ENCODE data around the gene CFAP57. TPM values are rescaled to one million over a fixed set of nuclear protein-coding genes. Genes with fewer than 3 reads are reported as not detected.
"Not testable (repeated sequence)": the region's sequence is repeated elsewhere in the genome, so short reads cannot be mapped to it uniquely, and the experiment has no call there.

Gene CFAP57
- total and polyA plus RNA-seq, 8 donors = 0.73 to 5.8 (median 3.5) TPM

- H3K4me1 ChIP-seq = no peaks in the 10 kb centered on the region
- intact Hi-C loops (cut with DNase I) = no loop called here
- no peak for ATAC-seq
These were observed 37.5 kb upstream of the CFAP57 start for GRCh38 chr1:43134640-43135039.

GRCh38 chr1:43135857-43136781 is 36.0 kb upstream of the CFAP57 start:
- TF ChIP-seq CTCF (IDR thresholded peaks at IDR 0.05) = no peak
- ATAC-seq (no peak), DNase-seq (no peak)
- Histone ChIP-seq H3K9me3 (no peaks in the 10 kb centered on the region), H3K4me3 (no peak overlapping the region), H3K27me3 (peaks cover 0 to 4% of the 10 kb centered on the region in 2 donors), H3K4me1 (no peaks in the 10 kb centered on the region), H3K36me3 (no peaks in the 10 kb centered on the region), H3K27ac (no peak overlapping the region)
- intact Hi-C loops (cut with DNase I) = no loop called here

More at GRCh38 chr1:43134640-43135039, 37.5 kb upstream of the CFAP57 start:
- Histone ChIP-seq H3K36me3 (no peaks in the 10 kb centered on the region), H3K27me3 (peaks cover 0 to 7% of the 10 kb centered on the region in 2 donors), H3K27ac (no peak overlapping the region), H3K9me3 (no peaks in the 10 kb centered on the region), H3K4me3 (no peak overlapping the region)
- no peak for DNase-seq
- no peak for TF ChIP-seq CTCF (IDR thresholded peaks at IDR 0.05)

GRCh38 chr1:43137445-43138052 is 34.6 kb upstream of the CFAP57 start:
- ATAC-seq (no peak), DNase-seq (no peak)

GRCh38 chr1:43139295-43139694 is 32.8 kb upstream of the CFAP57 start:
- intact Hi-C loops (cut with DNase I) = not testable (repeated sequence)

More at GRCh38 chr1:43137445-43138052, 34.6 kb upstream of the CFAP57 start:
- Histone ChIP-seq H3K27ac (no peak overlapping the region), H3K4me1 (no peaks in the 10 kb centered on the region), H3K4me3 (no peak overlapping the region), H3K27me3 (peaks cover 0 to 6% of the 10 kb centered on the region in 2 donors), H3K9me3 (no peaks in the 10 kb centered on the region), H3K36me3 (no peaks in the 10 kb centered on the region)
- intact Hi-C loops (cut with DNase I) = no loop called here
- TF ChIP-seq CTCF (IDR thresholded peaks at IDR 0.05) = no peak

GRCh38 chr1:43140010-43140409 is 32.1 kb upstream of the CFAP57 start:
- no peak for TF ChIP-seq CTCF (IDR thresholded peaks at IDR 0.05)
- DNase-seq = no peak
- no peak overlapping the region for H3K27ac ChIP-seq

More at GRCh38 chr1:43139295-43139694, 32.8 kb upstream of the CFAP57 start:
- peaks cover 0 to 14% of the 10 kb centered on the region in 2 donors for H3K27me3 ChIP-seq
- H3K4me1 ChIP-seq, H3K9me3 ChIP-seq, ATAC-seq, H3K27ac ChIP-seq, H3K36me3 ChIP-seq, H3K4me3 ChIP-seq, DNase-seq: not testable (repeated sequence)

More at GRCh38 chr1:43140010-43140409, 32.1 kb upstream of the CFAP57 start:
- Histone ChIP-seq H3K36me3 (no peaks in the 10 kb centered on the region), H3K4me1 (no peaks in the 10 kb centered on the region), H3K27me3 (peaks cover 0 to 21% of the 10 kb centered on the region in 2 donors), H3K4me3 (no peak overlapping the region), H3K9me3 (no peaks in the 10 kb centered on the region)
- no peak for ATAC-seq
- intact Hi-C loops (cut with DNase I) = no loop called here
